ENCODE data around the gene DPP6.

DPP6 gene

GRCh38 chr7:154364170-154364569 lies 312.0 kb downstream of the DPP6 start:
- ChIA-PET CTCF (no interaction called here), POLR2A (no interaction called here)
- DNase-seq (ENCODE audit: low read depth, low spot score) = no peak
- H3K4me3 ChIP-seq (ENCODE audit: low read depth, low read length) = no peak overlapping the region
- no peak for TF ChIP-seq CTCF (IDR thresholded peaks at IDR 0.05; ENCODE audit: insufficient read depth, low read length, missing control alignments)

DNA sequence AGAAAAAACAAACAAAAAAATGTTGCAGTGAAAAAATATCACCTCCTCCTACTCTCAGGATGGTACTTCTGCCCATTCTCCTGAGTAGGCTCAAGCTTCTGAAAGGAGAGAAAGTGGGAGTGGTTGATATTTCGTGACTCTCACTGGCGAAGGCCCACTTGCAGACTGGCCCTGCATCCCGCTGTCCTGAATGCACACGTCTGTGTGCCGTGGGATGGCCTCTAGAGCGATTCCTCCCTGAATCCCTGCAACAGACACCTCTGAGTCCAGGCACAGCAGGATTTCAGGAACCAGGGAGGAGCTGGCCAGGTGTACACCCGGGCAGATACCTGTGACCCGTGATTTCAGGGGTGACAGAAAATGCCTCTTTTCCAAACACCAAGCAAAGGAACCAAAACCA lies 319.2 kb downstream of the DPP6 start:
- no peak overlapping the region for H3K4me3 ChIP-seq (ENCODE audit: low read depth, low read length)
- CTCF ChIA-PET = no interaction called here
- no peak for DNase-seq (ENCODE audit: low read depth, low spot score)
- POLR2A ChIA-PET = no interaction called here
- TF ChIP-seq CTCF (IDR thresholded peaks at IDR 0.05; ENCODE audit: insufficient read depth, low read length, missing control alignments) = no peak

- no peak for TF ChIP-seq CTCF (IDR thresholded peaks at IDR 0.05; ENCODE audit: insufficient read depth, low read length, missing control alignments)
- CTCF ChIA-PET = no interaction called here
- POLR2A ChIA-PET = no interaction called here
- no peak for DNase-seq (ENCODE audit: low read depth, low spot score)
- no peak overlapping the region for H3K4me3 ChIP-seq (ENCODE audit: low read depth, low read length)
These were observed 319.9 kb downstream of the DPP6 start for GRCh38 chr7:154372011-154372601.

GRCh38 chr7:154373956-154374355 lies 321.8 kb downstream of the DPP6 start:
- CTCF ChIA-PET = no interaction called here
- no peak for DNase-seq (ENCODE audit: low read depth, low spot score)
- TF ChIP-seq CTCF (IDR thresholded peaks at IDR 0.05; ENCODE audit: insufficient read depth, low read length, missing control alignments) = no peak
- H3K4me3 ChIP-seq (ENCODE audit: low read depth, low read length) = no peak overlapping the region
- POLR2A ChIA-PET = no interaction called here

DNA sequence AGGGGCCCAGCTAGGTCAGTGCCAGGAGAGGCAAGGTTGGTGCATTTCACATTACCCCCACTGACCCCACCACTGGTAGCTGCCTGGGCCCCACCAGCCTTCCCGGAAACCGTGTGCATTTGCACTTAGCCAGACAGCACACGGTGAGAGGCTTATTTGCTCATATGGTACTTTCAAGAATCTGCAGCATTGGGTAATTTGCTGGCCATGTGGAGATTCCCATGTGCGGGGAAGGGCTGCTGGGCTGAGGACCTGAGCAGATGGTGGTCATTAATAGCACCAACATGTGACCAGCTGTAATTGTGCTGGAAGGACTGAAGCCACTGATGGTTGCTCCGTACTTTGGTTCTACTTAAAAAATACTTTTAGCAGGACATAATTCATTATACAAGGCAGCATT lies 323.8 kb downstream of the DPP6 start:
- ChIA-PET CTCF (no interaction called here), POLR2A (no interaction called here)
- no peak for TF ChIP-seq CTCF (IDR thresholded peaks at IDR 0.05; ENCODE audit: insufficient read depth, low read length, missing control alignments)
- H3K4me3 ChIP-seq (ENCODE audit: low read depth, low read length) = no peak overlapping the region
- no peak for DNase-seq (ENCODE audit: low read depth, low spot score)

GRCh38 chr7:154380771-154381170 lies 328.6 kb downstream of the DPP6 start:
- CTCF ChIA-PET = no interaction called here
- no peak overlapping the region for H3K4me3 ChIP-seq (ENCODE audit: low read depth, low read length)
- TF ChIP-seq CTCF (IDR thresholded peaks at IDR 0.05; ENCODE audit: insufficient read depth, low read length, missing control alignments) = no peak
- DNase-seq (ENCODE audit: low read depth, low spot score) = no peak
- POLR2A ChIA-PET = no interaction called here
